ENCODE results near the gene DSCAML1. TPM values are rescaled to one million over a fixed set of nuclear protein-coding genes. Genes with fewer than 3 reads are reported as not detected.

DSCAML1 gene
- total RNA-seq, 1 donor from 2014 or later = not detected

GRCh38 chr11:117473481-117474091, 323.4 kb downstream of the DSCAML1 start:
- Mint-ChIP-seq H3K27me3 (ENCODE audit: unreplicated experiment) (peaks cover 20% of the 10 kb centered on the region), H3K4me1 (ENCODE audit: unreplicated experiment) (no peaks in the 10 kb centered on the region), H3K9me3 (ENCODE audit: unreplicated experiment) (no peaks in the 10 kb centered on the region), H3K27ac (ENCODE audit: unreplicated experiment) (no peak overlapping the region), H3K36me3 (ENCODE audit: unreplicated experiment) (no peaks in the 10 kb centered on the region), H3K4me3 (ENCODE audit: unreplicated experiment) (no peak overlapping the region)
- DNase-seq (ENCODE audit: extremely low spot score, unreplicated experiment) = no peak
- TF ChIP-seq, protein P1, sequence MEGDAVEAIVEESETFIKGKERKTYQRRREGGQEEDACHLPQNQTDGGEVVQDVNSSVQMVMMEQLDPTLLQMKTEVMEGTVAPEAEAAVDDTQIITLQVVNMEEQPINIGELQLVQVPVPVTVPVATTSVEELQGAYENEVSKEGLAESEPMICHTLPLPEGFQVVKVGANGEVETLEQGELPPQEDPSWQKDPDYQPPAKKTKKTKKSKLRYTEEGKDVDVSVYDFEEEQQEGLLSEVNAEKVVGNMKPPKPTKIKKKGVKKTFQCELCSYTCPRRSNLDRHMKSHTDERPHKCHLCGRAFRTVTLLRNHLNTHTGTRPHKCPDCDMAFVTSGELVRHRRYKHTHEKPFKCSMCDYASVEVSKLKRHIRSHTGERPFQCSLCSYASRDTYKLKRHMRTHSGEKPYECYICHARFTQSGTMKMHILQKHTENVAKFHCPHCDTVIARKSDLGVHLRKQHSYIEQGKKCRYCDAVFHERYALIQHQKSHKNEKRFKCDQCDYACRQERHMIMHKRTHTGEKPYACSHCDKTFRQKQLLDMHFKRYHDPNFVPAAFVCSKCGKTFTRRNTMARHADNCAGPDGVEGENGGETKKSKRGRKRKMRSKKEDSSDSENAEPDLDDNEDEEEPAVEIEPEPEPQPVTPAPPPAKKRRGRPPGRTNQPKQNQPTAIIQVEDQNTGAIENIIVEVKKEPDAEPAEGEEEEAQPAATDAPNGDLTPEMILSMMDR (IDR thresholded peaks at IDR 0.05) = no peak

- no peak for DNase-seq (ENCODE audit: extremely low spot score, unreplicated experiment)
- H3K27ac Mint-ChIP-seq (ENCODE audit: unreplicated experiment) = no peak overlapping the region
- no peaks in the 10 kb centered on the region for H3K9me3 Mint-ChIP-seq (ENCODE audit: unreplicated experiment)
- H3K4me3 Mint-ChIP-seq (ENCODE audit: unreplicated experiment) = no peak overlapping the region
- peaks cover 19% of the 10 kb centered on the region for H3K27me3 Mint-ChIP-seq (ENCODE audit: unreplicated experiment)
- H3K36me3 Mint-ChIP-seq (ENCODE audit: unreplicated experiment) = no peaks in the 10 kb centered on the region
- H3K4me1 Mint-ChIP-seq (ENCODE audit: unreplicated experiment) = no peaks in the 10 kb centered on the region
- TF ChIP-seq, protein P1 (IDR thresholded peaks at IDR 0.05) = no peak
Observed at GRCh38 chr11:117471776-117472175, 325.2 kb downstream of the DSCAML1 start.

DNA sequence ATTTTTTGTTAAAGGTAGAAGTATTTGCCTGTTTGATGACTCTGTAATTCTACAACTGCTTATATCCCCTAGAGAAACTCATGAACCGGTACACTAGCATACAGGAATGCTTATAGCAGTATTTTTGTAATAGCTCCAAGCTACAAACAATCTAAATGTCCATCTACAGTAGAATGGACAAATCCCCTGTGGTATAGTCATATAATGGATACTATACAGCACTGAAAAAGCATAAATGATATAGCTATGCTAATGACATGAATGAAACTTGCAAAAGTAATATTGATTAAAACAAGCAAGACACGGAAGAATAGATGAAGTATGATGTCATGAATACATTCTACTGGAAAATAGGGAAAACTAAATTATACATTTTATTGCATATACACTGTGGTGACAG, 326.4 kb downstream of the DSCAML1 start:
- Mint-ChIP-seq H3K27ac (ENCODE audit: unreplicated experiment) (no peak overlapping the region), H3K9me3 (ENCODE audit: unreplicated experiment) (no peaks in the 10 kb centered on the region), H3K4me1 (ENCODE audit: unreplicated experiment) (no peaks in the 10 kb centered on the region), H3K4me3 (ENCODE audit: unreplicated experiment) (no peak overlapping the region), H3K36me3 (ENCODE audit: unreplicated experiment) (no peaks in the 10 kb centered on the region), H3K27me3 (ENCODE audit: unreplicated experiment) (peaks cover 21% of the 10 kb centered on the region)
- TF ChIP-seq, protein P1 (IDR thresholded peaks at IDR 0.05) = no peak
- no peak for DNase-seq (ENCODE audit: extremely low spot score, unreplicated experiment)

- TF ChIP-seq, protein P1 (IDR thresholded peaks at IDR 0.05) = no peak
- no peaks in the 10 kb centered on the region for H3K36me3 Mint-ChIP-seq (ENCODE audit: unreplicated experiment)
- H3K4me1 Mint-ChIP-seq (ENCODE audit: unreplicated experiment) = no peaks in the 10 kb centered on the region
- peaks cover 24% of the 10 kb centered on the region for H3K27me3 Mint-ChIP-seq (ENCODE audit: unreplicated experiment)
- no peak overlapping the region for H3K4me3 Mint-ChIP-seq (ENCODE audit: unreplicated experiment)
- no peaks in the 10 kb centered on the region for H3K9me3 Mint-ChIP-seq (ENCODE audit: unreplicated experiment)
- no peak overlapping the region for H3K27ac Mint-ChIP-seq (ENCODE audit: unreplicated experiment)
- no peak for DNase-seq (ENCODE audit: extremely low spot score, unreplicated experiment)
Observed at GRCh38 chr11:117468888-117469287, 328.1 kb downstream of the DSCAML1 start.

GRCh38 chr11:117467770-117468169, 329.2 kb downstream of the DSCAML1 start:
- no peaks in the 10 kb centered on the region for H3K9me3 Mint-ChIP-seq (ENCODE audit: unreplicated experiment)
- H3K27me3 Mint-ChIP-seq (ENCODE audit: unreplicated experiment) = peaks cover 28% of the 10 kb centered on the region
- H3K27ac Mint-ChIP-seq (ENCODE audit: unreplicated experiment) = no peak overlapping the region
- DNase-seq (ENCODE audit: extremely low spot score, unreplicated experiment) = no peak
- no peaks in the 10 kb centered on the region for H3K36me3 Mint-ChIP-seq (ENCODE audit: unreplicated experiment)
- H3K4me1 Mint-ChIP-seq (ENCODE audit: unreplicated experiment) = no peaks in the 10 kb centered on the region
- H3K4me3 Mint-ChIP-seq (ENCODE audit: unreplicated experiment) = no peak overlapping the region
- TF ChIP-seq, protein P1 (IDR thresholded peaks at IDR 0.05) = no peak
